Kidney epithelial cell (primary cell): ENCODE measurements around the gene HIF1A. TPM values are rescaled to one million over a fixed set of nuclear protein-coding genes. Genes with fewer than 3 reads are reported as not detected.
A peak's percentile ranks its signal among the peaks of the same experiment; 100 is the strongest.

Experiments
- DNase-seq: peaks from one replicate; pipeline ENCODE4 v3.0.0-alpha.2; 2010; ENCODE audit warnings: low read depth
- H3K27me3 ChIP-seq: 2 replicates; pipeline ENCODE4 v1.6.0; 2011; ENCODE audit warnings: low read length; ENCODE audit not compliant: control insufficient read depth, insufficient read depth
- H3K36me3 ChIP-seq: 2 replicates; pipeline ENCODE4 v1.5.1; 2011; ENCODE audit warnings: low read length; ENCODE audit not compliant: control insufficient read depth, insufficient read depth
- H3K4me3 ChIP-seq: 2 replicates; pipeline ENCODE4 v1.5.1; 2011; ENCODE audit warnings: low read depth, mild to moderate bottlenecking, control low read depth, low read length
- CTCF ChIP-seq: IDR thresholded peaks from 2 replicates; pipeline ENCODE4 v1.5.1; 2011; ENCODE audit warnings: mild to moderate bottlenecking, moderate library complexity, low read length, control low read depth, inconsistent platforms; ENCODE audit not compliant: insufficient read depth, poor library complexity, severe bottlenecking
- total RNA-seq: library from RNA; depleted of rRNA; stranded (reverse); fragments of >200 nt; gene quantifications from 2 replicates; pipeline ENCODE4 v1.2.3, GENCODE V29; 2015

The HIF1A gene
- total RNA-seq, 1 donor from 2014 or later, result 307 TPM

GRCh38 chr14:61700104-61700886 is 5.0 kb downstream of the HIF1A start:
- Histone ChIP-seq H3K36me3 (no peaks in the 10 kb centered on the region), H3K27me3 (no peaks in the 10 kb centered on the region), H3K4me3 (peak overlapping the region; percentile 41)
- no peak for DNase-seq
- no peak for TF ChIP-seq CTCF

- TF ChIP-seq CTCF, result no peak
- Histone ChIP-seq H3K4me3 (peak overlapping the region; percentile 15), H3K36me3 (peaks cover 1% of the 10 kb centered on the region), H3K27me3 (no peaks in the 10 kb centered on the region)
- DNase-seq, result no peak
These were observed 6.6 kb downstream of the HIF1A start for GRCh38 chr14:61701946-61702345.

- H3K36me3 ChIP-seq, result peaks cover 1% of the 10 kb centered on the region
- TF ChIP-seq CTCF, result no peak
- peak overlapping the region; percentile 25 for H3K4me3 ChIP-seq
- no peaks in the 10 kb centered on the region for H3K27me3 ChIP-seq
- no peak for DNase-seq
These were observed 8.2 kb downstream of the HIF1A start for GRCh38 chr14:61703342-61704129.

GRCh38 chr14:61704554-61704953 is 9.2 kb downstream of the HIF1A start:
- no peaks in the 10 kb centered on the region for H3K27me3 ChIP-seq
- no peak for TF ChIP-seq CTCF
- no peak for DNase-seq
- H3K4me3 ChIP-seq, result peak overlapping the region; percentile 6
- H3K36me3 ChIP-seq, result peaks cover 1% of the 10 kb centered on the region

GRCh38 chr14:61705017-61705416 is 9.7 kb downstream of the HIF1A start:
- no peak for TF ChIP-seq CTCF
- Histone ChIP-seq H3K36me3 (peaks cover 1% of the 10 kb centered on the region), H3K27me3 (no peaks in the 10 kb centered on the region), H3K4me3 (peak overlapping the region; percentile 16)
- no peak for DNase-seq
